ENCODE measurements around the gene JAK1. TPM values are rescaled to one million over a fixed set of nuclear protein-coding genes. Genes with fewer than 3 reads are reported as not detected.

The JAK1 gene
- total and polyA plus RNA-seq, 10 of the 15 experiments (the other 5 are each of a cell fraction or from before 2014, with no cell fraction given) = 9.6 to 45.5 (median 35.7) TPM

GRCh38 chr1:65009724-65010420 lies 43.5 kb upstream of the JAK1 start:
- no peaks in the 10 kb centered on the region; the same call in 2 of the 3 replicates for H3K9me3 ChIP-seq (replicated peaks; ENCODE audit: control insufficient read depth, insufficient read depth, low read length)
- H3K27ac ChIP-seq (ENCODE audit: control insufficient read depth, insufficient read depth) = no peak overlapping the region
- H3K4me1 ChIP-seq (ENCODE audit: control insufficient read depth, insufficient read depth, low read length) = no peaks in the 10 kb centered on the region
- FAIRE-seq = no peak
- H3K9ac ChIP-seq (ENCODE audit: control insufficient read depth, insufficient read depth, low read length) = no peak overlapping the region
- H2AFZ ChIP-seq (ENCODE audit: control insufficient read depth, low read depth, low read length) = no peak overlapping the region
- CTCF ChIA-PET = interaction anchor here (1.4 to 2.5 kb wide), 2 partner anchors 11 to 65 kb away, joined by 3 to 11 read pairs; no protein-coding TSS in a partner anchor
- no peak for ATAC-seq
- H3K4me2 ChIP-seq (ENCODE audit: control insufficient read depth, insufficient read depth) = no peak overlapping the region
- SMC1A ChIA-PET (ENCODE audit: uncharacterized antibody, unreplicated experiment) = no interaction called here
- intact Hi-C loops (cut with micrococcal nuclease; ENCODE audit: unreplicated experiment) = no loop called here
- H3K36me3 ChIP-seq (ENCODE audit: control insufficient read depth in 2 of 2, insufficient read depth in 2 of 2, low read length in 1 of 2) = no peaks in the 10 kb centered on the region
- RAD21 ChIA-PET (ENCODE audit: unreplicated experiment) = no interaction called here
- no TSS peak for BruUV-seq (replicated peaks)
- H3K27me3 ChIP-seq (replicated peaks in 1 of 2; ENCODE audit: control insufficient read depth in 2 of 2, insufficient read depth in 2 of 2, low read length in 1 of 2) = peaks cover 0 to 8% of the 10 kb centered on the region in 2 experiments; a peak in 2 of 4 replicates
- POLR2A ChIA-PET = no interaction called here
- in situ Hi-C loops (cut with MboI) = no loop called here
- DNase-seq (ENCODE audit: low read depth, low spot score) = no peak
- H3K79me2 ChIP-seq (ENCODE audit: control insufficient read depth, insufficient read depth, low read length) = no peaks in the 10 kb centered on the region
- 75% methylated on average over 5 of the region's 5 CpGs for WGBS (ENCODE audit: insufficient coverage, insufficient replicate concordance, low lambda C conversion rate, missing lambda C conversion rate)
- H4K20me1 ChIP-seq (ENCODE audit: control insufficient read depth, insufficient read depth) = no peaks in the 10 kb centered on the region
- H3K4me3 ChIP-seq = no peak overlapping the region
- no peak for TF ChIP-seq CHD2 (IDR thresholded peaks at IDR 0.05; ENCODE audit: borderline replicate concordance, low read depth, low read length)
- TF ChIP-seq POU2F2 (IDR thresholded peaks at IDR 0.05; ENCODE audit: borderline replicate concordance, low read depth, low read length) = no peak
- TF ChIP-seq ZNF207 (IDR thresholded peaks at IDR 0.05; ENCODE audit: borderline replicate concordance) = no peak
- no peak for TF ChIP-seq ZNF592 (IDR thresholded peaks at IDR 0.05)
- TF ChIP-seq CHD4 (IDR thresholded peaks at IDR 0.05) = no peak
- TF ChIP-seq ATF7 (IDR thresholded peaks at IDR 0.05; ENCODE audit: low read depth) = no peak
- no peak for TF ChIP-seq IRF4 (IDR thresholded peaks at IDR 0.05; ENCODE audit: low read depth, low read length)
- TF ChIP-seq POLR2A (IDR thresholded peaks at IDR 0.05; ENCODE audit: low read depth, low read length) = no peak
- TF ChIP-seq ETV6 (conservative IDR thresholded peaks at IDR 0.05 in 1 of 2, IDR thresholded peaks at IDR 0.05 in 1 of 2; ENCODE audit: borderline replicate concordance in 1 of 2, low read depth in 1 of 2) = no peak
- TF ChIP-seq E2F4 (IDR thresholded peaks at IDR 0.05; ENCODE audit: low read depth, low read length) = no peak
- TF ChIP-seq E4F1 (IDR thresholded peaks at IDR 0.05; ENCODE audit: borderline replicate concordance, partially characterized antibody) = no peak
- no peak for TF ChIP-seq BHLHE40 (IDR thresholded peaks at IDR 0.05; ENCODE audit: borderline replicate concordance in 1 of 2, low read depth in 2 of 2, low read length in 1 of 2)
- TF ChIP-seq IKZF2 (IDR thresholded peaks at IDR 0.05) = no peak
- TF ChIP-seq, protein P1, sequence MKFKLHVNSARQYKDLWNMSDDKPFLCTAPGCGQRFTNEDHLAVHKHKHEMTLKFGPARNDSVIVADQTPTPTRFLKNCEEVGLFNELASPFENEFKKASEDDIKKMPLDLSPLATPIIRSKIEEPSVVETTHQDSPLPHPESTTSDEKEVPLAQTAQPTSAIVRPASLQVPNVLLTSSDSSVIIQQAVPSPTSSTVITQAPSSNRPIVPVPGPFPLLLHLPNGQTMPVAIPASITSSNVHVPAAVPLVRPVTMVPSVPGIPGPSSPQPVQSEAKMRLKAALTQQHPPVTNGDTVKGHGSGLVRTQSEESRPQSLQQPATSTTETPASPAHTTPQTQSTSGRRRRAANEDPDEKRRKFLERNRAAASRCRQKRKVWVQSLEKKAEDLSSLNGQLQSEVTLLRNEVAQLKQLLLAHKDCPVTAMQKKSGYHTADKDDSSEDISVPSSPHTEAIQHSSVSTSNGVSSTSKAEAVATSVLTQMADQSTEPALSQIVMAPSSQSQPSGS (IDR thresholded peaks at IDR 0.05; ENCODE audit: low read length) = no peak
- TF ChIP-seq SMAD5 (IDR thresholded peaks at IDR 0.05; ENCODE audit: low read depth) = no peak
- no peak for TF ChIP-seq ZBED1 (IDR thresholded peaks at IDR 0.05; ENCODE audit: borderline replicate concordance)
